ENCODE data around the gene CES2.

DNA sequence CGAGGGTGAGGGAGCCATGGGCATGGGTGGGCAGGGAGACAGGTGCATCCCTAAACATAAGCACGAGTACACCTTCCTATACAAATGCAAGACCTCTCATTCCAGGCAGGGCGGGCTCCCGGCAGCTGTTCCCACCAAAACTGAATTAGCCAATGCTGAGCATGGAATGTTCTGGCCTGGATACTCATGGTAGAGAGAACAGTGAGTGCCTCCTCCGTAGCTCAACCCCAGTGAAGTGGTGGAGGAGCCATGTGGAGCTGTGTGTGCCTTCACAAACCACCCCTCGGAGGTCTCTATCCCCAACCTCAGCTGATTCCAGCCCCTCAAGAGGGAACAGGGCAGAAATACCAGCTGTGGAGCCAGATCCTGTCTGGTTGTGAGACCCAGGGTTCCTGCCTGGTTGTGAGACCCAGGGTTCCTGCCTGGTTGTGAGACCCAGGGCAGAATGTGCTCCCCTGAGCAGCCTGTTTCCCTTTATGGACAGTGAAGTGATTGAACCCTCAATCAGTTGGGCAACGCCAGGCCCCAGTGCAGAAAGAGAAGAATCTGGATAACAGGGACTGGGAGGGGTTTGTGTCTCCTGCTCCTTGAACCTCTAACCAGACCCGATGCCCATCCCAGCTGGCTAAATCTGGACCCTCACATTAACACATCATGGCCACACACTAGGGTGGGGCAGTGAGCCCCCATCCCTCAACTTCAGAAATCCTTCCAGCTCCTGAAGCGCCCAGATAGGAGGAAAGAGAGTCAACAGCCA is 14.2 kb upstream of the CES2 start:
- no peak for TF ChIP-seq CTCF (conservative IDR thresholded peaks at IDR 0.05; ENCODE audit: low read length)
- TF ChIP-seq EZH2phosphoT487 (IDR thresholded peaks at IDR 0.05; ENCODE audit: borderline replicate concordance), result no peak
